Natural killer cell (primary cell): ENCODE measurements around the gene SSX1. TPM values are rescaled to one million over a fixed set of nuclear protein-coding genes. Genes with fewer than 3 reads are reported as not detected.
"Not testable (repeated sequence)": the region's sequence is repeated elsewhere in the genome, so short reads cannot be mapped to it uniquely, and the experiment has no call there.

Experiments used
- ATAC-seq, 3 donors: fragments of 150-1000 bp in 2 of 3; fragments of 200-7000 bp in 1 of 3; cut with Tn5 transposase; 1 replicate in 1 of 3; 2 replicates in 2 of 3; pipeline ENCODE4 v1.10.0; 2021; ENCODE audit warnings: mild to moderate bottlenecking in 2 of 3, moderate library complexity in 2 of 3
- DNase-seq, 2 donors: peaks; one replicate each; pipeline versions ENCODE4 v3.0.0 to v3.0.0-alpha.2; 2013 to 2021; ENCODE audit warnings: mixed read lengths in 1 of 2
- H3K27ac ChIP-seq: one replicate; pipeline ENCODE4 v1.5.1; 2013; ENCODE audit warnings: mild to moderate bottlenecking, low read length
- H3K27me3 ChIP-seq: one replicate; pipeline ENCODE4 v1.6.1; 2013; ENCODE audit warnings: low read length; ENCODE audit not compliant: control insufficient read depth, insufficient read depth
- H3K36me3 ChIP-seq: one replicate; pipeline ENCODE4 v1.6.1; 2013; ENCODE audit warnings: low read length; ENCODE audit not compliant: control insufficient read depth, insufficient read depth
- H3K4me1 ChIP-seq: one replicate; pipeline ENCODE4 v1.6.1; 2013; ENCODE audit warnings: low read length; ENCODE audit not compliant: control insufficient read depth, insufficient read depth
- H3K4me3 ChIP-seq: one replicate; pipeline ENCODE4 v1.5.1; 2013; ENCODE audit warnings: low read length
- H3K9me3 ChIP-seq: one replicate; pipeline ENCODE4 v1.6.1; 2013; ENCODE audit warnings: low read length; ENCODE audit not compliant: control insufficient read depth, insufficient read depth
- H3K27ac Mint-ChIP-seq, 2 donors: one replicate each; pipeline ENCODE4 v1.8.0; 2022; ENCODE audit warnings: mild to moderate bottlenecking in 2 of 2, mixed read lengths in 2 of 2, moderate library complexity in 1 of 2
- H3K27me3 Mint-ChIP-seq, 2 donors: one replicate each; pipeline ENCODE4 v1.8.0; 2022; ENCODE audit warnings: low read depth in 2 of 2, mixed read lengths in 2 of 2
- H3K36me3 Mint-ChIP-seq: one replicate; pipeline ENCODE4 v1.8.0; 2022; ENCODE audit warnings: mixed read lengths
- H3K4me1 Mint-ChIP-seq, 2 donors: one replicate each; pipeline ENCODE4 v1.8.0; 2022; ENCODE audit warnings: mixed read lengths in 2 of 2
- H3K4me3 Mint-ChIP-seq: one replicate; pipeline ENCODE4 v1.8.0; 2022; ENCODE audit warnings: mild to moderate bottlenecking, moderate library complexity, mixed read lengths
- H3K9me3 Mint-ChIP-seq, 2 donors: one replicate each; pipeline ENCODE4 v1.8.0; 2022; ENCODE audit warnings: mixed read lengths in 2 of 2
- WGBS: methylation state at CpG from one replicate; pipeline ENCODE4 v1.1.7; 2013; ENCODE audit warnings: missing lambda C conversion rate; ENCODE audit not compliant: insufficient coverage; 5-methylcytosine and 5-hydroxymethylcytosine counted together
- intact Hi-C: fragments of 100-400 bp; cut with micrococcal nuclease; formaldehyde crosslinking; loops from one replicate; pipeline ENCODE4 v1.14.2; 2022
- total RNA-seq, 4 donors: library from RNA; stranded (reverse); fragments of 120-200 nt in 1 of 4; gene quantifications; one replicate each; pipeline versions ENCODE4 v1.2.3 to v1.2.4, GENCODE V29; 2013 to 2022

SSX1 gene, protein sequence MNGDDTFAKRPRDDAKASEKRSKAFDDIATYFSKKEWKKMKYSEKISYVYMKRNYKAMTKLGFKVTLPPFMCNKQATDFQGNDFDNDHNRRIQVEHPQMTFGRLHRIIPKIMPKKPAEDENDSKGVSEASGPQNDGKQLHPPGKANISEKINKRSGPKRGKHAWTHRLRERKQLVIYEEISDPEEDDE
- not detected for total RNA-seq
- total RNA-seq (2013) = not detected

DNA sequence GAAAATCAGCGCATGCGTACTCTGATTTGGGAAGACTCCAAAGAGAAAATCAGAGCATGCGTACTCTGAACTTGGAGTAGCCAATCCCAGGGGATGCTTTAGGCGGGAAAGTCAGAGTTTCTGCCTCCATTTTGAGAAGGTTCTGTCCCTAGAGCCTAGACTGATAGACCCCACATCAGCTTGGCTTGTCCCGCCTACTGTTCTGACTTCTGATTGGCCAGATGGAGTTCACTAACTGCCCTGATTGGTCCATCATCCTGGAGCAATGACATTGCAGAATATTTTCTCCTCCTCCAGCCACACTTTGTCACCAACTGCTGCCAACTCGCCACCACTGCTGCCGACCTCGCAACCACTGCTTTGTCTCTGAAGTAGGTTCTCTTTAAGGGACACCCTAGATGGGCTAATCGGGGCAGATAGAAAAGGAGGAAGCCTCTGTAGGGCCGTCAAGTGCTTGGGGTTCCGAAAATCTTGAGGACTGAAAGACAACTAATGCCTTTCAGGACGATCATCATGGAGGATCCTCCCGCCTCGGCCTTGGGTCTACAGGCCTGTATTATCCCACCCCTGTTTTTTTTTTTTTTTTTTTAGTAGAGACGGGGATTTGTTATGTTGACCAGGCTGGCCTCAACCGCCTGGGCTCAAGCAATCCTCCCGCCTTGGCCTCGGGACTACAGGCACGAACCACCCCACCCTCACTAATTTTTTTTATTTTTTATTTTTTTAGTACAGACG is at the start of gene SSX1:
Gene SSX1 (plus strand): TSS at position 331 of the 735 bp plus-strand sequence. CDS start 1,850 bp downstream, outside the sequence.
- H3K27me3 Mint-ChIP-seq, H3K27me3 ChIP-seq, H3K36me3 Mint-ChIP-seq: not testable (repeated sequence)

DNA sequence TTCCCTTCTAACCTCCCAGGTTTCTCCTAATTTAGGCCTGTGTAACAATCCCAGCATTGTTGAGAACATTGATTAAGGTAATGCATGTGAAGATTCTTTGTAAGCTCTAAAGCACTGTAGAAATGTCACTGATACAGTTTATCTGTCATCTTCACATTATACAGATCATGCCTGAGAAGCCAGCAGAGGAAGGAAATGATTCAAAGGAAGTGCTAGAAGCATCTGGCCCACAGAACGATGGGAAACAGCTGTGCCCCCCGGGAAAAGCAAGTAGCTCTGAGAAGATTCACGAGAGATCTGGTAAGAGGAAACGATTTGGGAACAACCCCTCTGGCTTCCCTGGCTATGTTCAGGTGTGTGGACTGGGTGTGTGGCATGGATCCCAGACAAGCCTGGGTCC is 40.9 kb upstream of the SSX1 start:
- H3K9me3 Mint-ChIP-seq, ATAC-seq, H3K4me3 ChIP-seq, intact Hi-C loops, H3K27me3 ChIP-seq, H3K4me3 Mint-ChIP-seq, H3K36me3 Mint-ChIP-seq, H3K4me1 Mint-ChIP-seq, DNase-seq, H3K27ac ChIP-seq, H3K9me3 ChIP-seq, H3K36me3 ChIP-seq, H3K4me1 ChIP-seq, H3K27ac Mint-ChIP-seq: not testable (repeated sequence)
- peaks cover 4 to 56% of the 10 kb centered on the region in 2 donors for H3K27me3 Mint-ChIP-seq
- 0% methylated on average over 2 of the region's 4 CpGs for WGBS

More for the DNA sequence above, at the start of gene SSX1:
- H3K4me1 Mint-ChIP-seq, H3K4me1 ChIP-seq, H3K4me3 Mint-ChIP-seq, H3K9me3 ChIP-seq, ATAC-seq, H3K36me3 ChIP-seq, H3K4me3 ChIP-seq, DNase-seq, intact Hi-C loops, H3K27ac ChIP-seq, H3K27ac Mint-ChIP-seq, H3K9me3 Mint-ChIP-seq: not testable (repeated sequence)
- WGBS = 88% methylated on average over 11 of the region's 20 CpGs

DNA sequence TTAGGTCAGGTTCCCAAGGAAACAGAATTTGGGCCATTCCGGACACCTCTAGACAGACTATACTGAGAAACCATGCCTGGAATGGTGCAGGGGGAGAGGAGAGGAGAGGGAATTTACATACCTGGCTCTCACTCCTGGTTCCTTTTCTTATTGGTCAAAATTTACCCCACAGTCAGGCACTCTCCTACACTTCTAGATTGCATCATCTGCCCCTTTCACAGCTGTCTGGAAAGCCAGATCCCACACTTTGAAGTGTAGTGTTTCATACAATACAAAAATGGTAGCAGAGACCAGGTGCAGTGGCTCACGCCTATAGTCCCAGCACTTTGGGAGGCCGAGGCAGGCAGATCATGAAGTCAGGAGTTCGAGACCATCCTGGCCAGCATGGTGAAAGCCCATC is 31.0 kb upstream of the SSX1 start:
- H3K9me3 Mint-ChIP-seq, H3K27ac Mint-ChIP-seq, H3K27me3 ChIP-seq, H3K27ac ChIP-seq, H3K36me3 ChIP-seq, H3K4me3 ChIP-seq, H3K4me1 ChIP-seq, H3K36me3 Mint-ChIP-seq, DNase-seq, H3K4me1 Mint-ChIP-seq, H3K4me3 Mint-ChIP-seq, ATAC-seq, H3K9me3 ChIP-seq, intact Hi-C loops: not testable (repeated sequence)
- 80% methylated on average over 3 of the region's 4 CpGs for WGBS
- peaks cover 0 to 16% of the 10 kb centered on the region in 2 donors for H3K27me3 Mint-ChIP-seq

DNA sequence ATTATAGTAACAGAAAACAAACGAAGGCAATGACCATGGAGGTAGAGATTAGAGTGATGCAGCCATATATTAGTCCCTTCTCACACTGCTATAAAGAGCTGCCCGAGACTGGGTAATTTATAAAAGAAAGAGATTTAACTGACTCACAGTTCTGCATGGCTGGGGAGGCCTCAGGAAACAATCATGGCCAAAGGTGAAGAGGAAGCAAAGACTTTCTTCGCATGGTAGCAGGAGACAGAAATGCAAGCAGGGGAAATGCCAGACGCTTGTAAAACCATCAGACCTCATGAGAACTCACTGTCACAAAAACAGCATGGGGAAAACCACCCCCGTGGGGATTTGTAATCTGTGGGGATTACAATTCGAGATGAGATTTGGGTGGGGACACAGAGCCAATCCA is 2.2 kb upstream of the SSX1 start:
- H3K4me1 ChIP-seq, DNase-seq, H3K27ac ChIP-seq, H3K27me3 ChIP-seq, H3K9me3 ChIP-seq, H3K36me3 Mint-ChIP-seq, ATAC-seq, intact Hi-C loops, H3K4me3 ChIP-seq, H3K27me3 Mint-ChIP-seq, H3K36me3 ChIP-seq, H3K4me3 Mint-ChIP-seq, H3K9me3 Mint-ChIP-seq, H3K4me1 Mint-ChIP-seq, H3K27ac Mint-ChIP-seq: not testable (repeated sequence)
- no CpG with 5 or more reads among the region's 6 CpGs for WGBS

DNA sequence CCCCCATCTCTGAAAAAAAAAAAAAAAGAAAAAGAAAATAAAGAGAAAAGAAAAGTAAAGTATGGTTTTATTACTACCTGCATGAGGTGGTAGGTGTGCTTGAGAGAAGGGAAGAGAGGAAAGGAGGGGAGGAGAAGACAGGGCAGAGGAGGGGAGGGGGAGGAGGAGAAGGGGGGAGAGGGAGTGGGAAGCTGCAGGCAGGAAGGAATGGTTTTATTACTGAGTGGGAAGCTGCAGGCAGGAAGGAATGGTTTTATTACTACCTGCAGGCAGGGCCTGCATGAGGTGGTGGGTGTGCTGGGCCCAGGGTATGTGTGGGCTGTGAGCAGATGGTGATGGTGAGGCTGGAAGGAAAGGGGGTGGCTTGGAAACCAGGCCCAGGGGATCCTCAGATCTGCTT is 19.2 kb downstream of the SSX1 start:
- H3K36me3 ChIP-seq, intact Hi-C loops, H3K9me3 Mint-ChIP-seq, H3K9me3 ChIP-seq, DNase-seq, H3K27ac ChIP-seq, H3K4me1 Mint-ChIP-seq, ATAC-seq, H3K27me3 Mint-ChIP-seq, H3K4me1 ChIP-seq, H3K27me3 ChIP-seq, H3K4me3 Mint-ChIP-seq, H3K27ac Mint-ChIP-seq, H3K36me3 Mint-ChIP-seq, H3K4me3 ChIP-seq: not testable (repeated sequence)
